Activated T-cell treated with anti-CD3 and anti-CD28 coated beads, Interleukin-2, amount 50 U/mL, for 1 hour (primary cell): ENCODE results near the gene UROS.

Experiments
- DNase-seq: peaks from one replicate; pipeline ENCODE4 v3.0.0-alpha.2; 2020

Gene UROS

GRCh38 chr10:125785791-125786190 is 37.3 kb downstream of the UROS start:
- DNase-seq: no peak

GRCh38 chr10:125783957-125784356 is 39.1 kb downstream of the UROS start:
- no peak for DNase-seq

GRCh38 chr10:125783408-125783807 is 39.6 kb downstream of the UROS start:
- no peak for DNase-seq

- no peak for DNase-seq
Measured at GRCh38 chr10:125782616-125783015, 40.4 kb downstream of the UROS start.

GRCh38 chr10:125782054-125782453 is 41.0 kb downstream of the UROS start:
- DNase-seq: no peak

- no peak for DNase-seq
Measured at GRCh38 chr10:125781374-125781773, 41.7 kb downstream of the UROS start.

GRCh38 chr10:125779403-125780327 is 43.4 kb downstream of the UROS start:
- DNase-seq: no peak

GRCh38 chr10:125778556-125778955 is 44.5 kb downstream of the UROS start:
- DNase-seq: no peak

- DNase-seq: no peak
Measured at GRCh38 chr10:125777806-125778205, 45.3 kb downstream of the UROS start.

GRCh38 chr10:125775491-125776106 is 47.5 kb downstream of the UROS start, which contains the start of gene MMP21:
TSS of gene MMP21 (minus strand) at chr10:125775821. CDS start at chr10:125775821, 0 bp downstream.
- DNase-seq: no peak

- no peak for DNase-seq
Measured at GRCh38 chr10:125774581-125775191, 48.4 kb downstream of the UROS start.

GRCh38 chr10:125773687-125774543 is 49.1 kb downstream of the UROS start:
- no peak for DNase-seq

GRCh38 chr10:125772864-125773180 is 50.2 kb downstream of the UROS start:
- DNase-seq: no peak

GRCh38 chr10:125772112-125772863 is 50.8 kb downstream of the UROS start:
- no peak for DNase-seq

GRCh38 chr10:125770844-125771243 is 52.2 kb downstream of the UROS start:
- no peak for DNase-seq

GRCh38 chr10:125769175-125769574 is 53.9 kb downstream of the UROS start:
- no peak for DNase-seq

- DNase-seq: no peak
Measured at GRCh38 chr10:125768219-125768855, 54.7 kb downstream of the UROS start.

- DNase-seq: no peak
Measured at GRCh38 chr10:125766511-125766910, 56.5 kb downstream of the UROS start.

GRCh38 chr10:125765835-125766234 is 57.2 kb downstream of the UROS start:
- no peak for DNase-seq

GRCh38 chr10:125762692-125763648 is 60.1 kb downstream of the UROS start:
- DNase-seq: no peak
